Keratinocyte (primary cell): Measurements from ENCODE around the gene COL9A3. TPM values are rescaled to one million over a fixed set of nuclear protein-coding genes. Genes with fewer than 3 reads are reported as not detected.

Source experiments
- DNase-seq: peaks from one replicate; pipeline ENCODE4 v3.0.0-alpha.2; 2011; ENCODE audit warnings: low read depth, missing footprints, low spot score
- FAIRE-seq: peaks from 2 replicates; lab custom pipeline; 2011; peaks lifted over from hg19 to GRCh38; lab: Jason Lieb, UNC
- H2AFZ ChIP-seq: 2 replicates; pipeline ENCODE4 v1.6.0; 2012; ENCODE audit warnings: low read length, control low read depth, inconsistent platforms; ENCODE audit not compliant: control insufficient read depth
- H3K27ac ChIP-seq: 2 replicates; pipeline ENCODE4 v1.5.1; 2011; ENCODE audit warnings: low read length; ENCODE audit not compliant: control insufficient read depth, insufficient read depth
- H3K27me3 ChIP-seq: 3 replicates; pipeline ENCODE4 v1.6.0; 2011; ENCODE audit warnings: low read length; ENCODE audit not compliant: control insufficient read depth, insufficient read depth; ENCODE audit errors: extremely low read depth
- H3K36me3 ChIP-seq, 2 experiments: 2 replicates in 1 of 2; 3 replicates in 1 of 2; pipeline ENCODE4 v1.5.1; 2011; ENCODE audit warnings: low read length in 2 of 2, mild to moderate bottlenecking in 1 of 2; ENCODE audit not compliant: control insufficient read depth in 2 of 2, insufficient read depth in 2 of 2; ENCODE audit errors: extremely low read depth in 1 of 2
- H3K4me1 ChIP-seq: 3 replicates; pipeline ENCODE4 v1.5.1; 2011; ENCODE audit warnings: low read length; ENCODE audit not compliant: control insufficient read depth, insufficient read depth; ENCODE audit errors: extremely low read depth
- H3K4me2 ChIP-seq: 3 replicates; pipeline ENCODE4 v1.6.0; 2011; ENCODE audit warnings: low read depth, low read length; ENCODE audit not compliant: control insufficient read depth, insufficient read depth; ENCODE audit errors: extremely low read depth
- H3K4me3 ChIP-seq, 3 experiments: fragments of 200-600 bp in 1 of 3; sonication (generic) in 1 of 3; 2 replicates in 2 of 3; 3 replicates in 1 of 3; pipeline ENCODE4 v1.5.1; 2011 to 2016; ENCODE audit warnings: low read length in 3 of 3, mild to moderate bottlenecking in 3 of 3, control low read depth in 2 of 3, inconsistent platforms in 1 of 3, low read depth in 1 of 3, mixed read lengths in 1 of 3, mixed run types in 1 of 3, moderate library complexity in 1 of 3; ENCODE audit not compliant: control insufficient read depth in 2 of 3, insufficient read depth in 2 of 3; ENCODE audit errors: extremely low read depth in 1 of 3
- H3K79me2 ChIP-seq: 2 replicates; pipeline ENCODE4 v1.6.0; 2012; ENCODE audit warnings: low read length; ENCODE audit not compliant: control insufficient read depth, insufficient read depth
- H3K9ac ChIP-seq: 3 replicates; pipeline ENCODE4 v1.6.0; 2011; ENCODE audit warnings: low read length; ENCODE audit not compliant: control insufficient read depth, insufficient read depth; ENCODE audit errors: extremely low read depth
- H3K9me1 ChIP-seq: 3 replicates; pipeline ENCODE4 v1.6.0; 2011; ENCODE audit warnings: low read length; ENCODE audit not compliant: control insufficient read depth, insufficient read depth; ENCODE audit errors: extremely low read depth
- H3K9me3 ChIP-seq: 2 replicates; pipeline ENCODE4 v1.5.1; 2012; ENCODE audit warnings: low read depth, low read length; ENCODE audit not compliant: control insufficient read depth
- H4K20me1 ChIP-seq: 3 replicates; pipeline ENCODE4 v1.6.0; 2011; ENCODE audit warnings: low read length; ENCODE audit not compliant: control insufficient read depth, insufficient read depth; ENCODE audit errors: extremely low read depth
- EZH2 ChIP-seq: IDR thresholded peaks from one replicate; pipeline ENCODE4 v1.6.1; 2012; ENCODE audit warnings: inconsistent platforms, mild to moderate bottlenecking, low read length, moderate library complexity
- dilution Hi-C: fragments of 300-500 bp; cut with MboI; formaldehyde crosslinking; loops from one replicate; pipeline ENCODE4 v1.7.0; 2020; ENCODE audit warnings: low sequenced_read_pairs; ENCODE audit not compliant: extremely low pct_ligation_motif_present
- polyA plus RNA-seq, 5 experiments: library from polyadenylated mRNA; depleted of rRNA in 3 of 5; stranded (reverse) in 3 of 5; stranded (forward) in 1 of 5; unstranded in 1 of 5; fragments of >200 nt; gene quantifications; 1 replicate in 1 of 5; 2 replicates in 3 of 5; 3 replicates in 1 of 5; pipeline versions ENCODE4 v1.2.1 to v1.2.3, GENCODE V29; 2011 to 2012; ENCODE audit warnings: missing spikeins in 2 of 5, low read depth in 1 of 5, low replicate concordance in 1 of 5
- TF ChIP-seq, protein P1 (sequence below), 3 experiments: IDR thresholded peaks in 1 of 3; conservative IDR thresholded peaks in 1 of 3; optimal IDR thresholded peaks in 1 of 3; 2 replicates in 2 of 3; 3 replicates in 1 of 3; pipeline versions ENCODE3 to v1.5.1; 2011; ENCODE audit warnings: low read length in 3 of 3, mild to moderate bottlenecking in 3 of 3, moderate library complexity in 2 of 3, control low read depth in 1 of 3, inconsistent platforms in 1 of 3; ENCODE audit not compliant: insufficient read depth in 2 of 3; ENCODE audit errors: extremely low read depth in 1 of 3

Gene COL9A3
- polyA plus RNA-seq, 1 donor (not counting 4 experiments of a cell fraction or from before 2014, with no cell fraction given), result 4.8 TPM

DNA sequence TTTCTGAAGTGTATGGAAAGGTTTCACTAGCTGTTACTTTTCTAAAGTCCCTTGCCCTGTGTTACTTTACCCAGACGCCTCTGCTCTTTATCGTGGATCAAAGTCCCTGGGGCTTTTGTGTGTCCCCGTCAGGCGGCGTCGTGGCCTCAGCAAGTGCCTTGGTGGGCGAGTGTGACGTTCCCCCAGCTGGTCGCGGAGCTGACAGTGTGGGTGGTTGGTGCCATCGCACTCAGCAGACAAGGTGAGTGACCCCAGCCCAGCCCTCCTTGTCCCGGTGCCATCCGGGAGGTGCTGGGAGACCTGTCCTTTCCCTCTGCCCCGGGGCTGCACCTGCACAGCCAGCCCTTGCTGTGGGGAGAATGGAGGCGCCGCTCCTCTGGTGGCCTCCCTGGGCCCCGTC, 72.1 kb downstream of the COL9A3 start:
- H3K4me2 ChIP-seq, result no peak overlapping the region
- DNase-seq (no peak), FAIRE-seq (no peak)
- H3K9me3 ChIP-seq, result no peaks in the 10 kb centered on the region
- dilution Hi-C loops, result no loop called here
- no peaks in the 10 kb centered on the region for H3K9me1 ChIP-seq
- H3K36me3 ChIP-seq, result peaks cover 45 to 51% of the 10 kb centered on the region in 2 experiments
- no peak overlapping the region for H2AFZ ChIP-seq
- no peaks in the 10 kb centered on the region for H4K20me1 ChIP-seq
- H3K27ac ChIP-seq, result no peak overlapping the region
- no peaks in the 10 kb centered on the region for H3K4me1 ChIP-seq
- TF ChIP-seq, protein P1, sequence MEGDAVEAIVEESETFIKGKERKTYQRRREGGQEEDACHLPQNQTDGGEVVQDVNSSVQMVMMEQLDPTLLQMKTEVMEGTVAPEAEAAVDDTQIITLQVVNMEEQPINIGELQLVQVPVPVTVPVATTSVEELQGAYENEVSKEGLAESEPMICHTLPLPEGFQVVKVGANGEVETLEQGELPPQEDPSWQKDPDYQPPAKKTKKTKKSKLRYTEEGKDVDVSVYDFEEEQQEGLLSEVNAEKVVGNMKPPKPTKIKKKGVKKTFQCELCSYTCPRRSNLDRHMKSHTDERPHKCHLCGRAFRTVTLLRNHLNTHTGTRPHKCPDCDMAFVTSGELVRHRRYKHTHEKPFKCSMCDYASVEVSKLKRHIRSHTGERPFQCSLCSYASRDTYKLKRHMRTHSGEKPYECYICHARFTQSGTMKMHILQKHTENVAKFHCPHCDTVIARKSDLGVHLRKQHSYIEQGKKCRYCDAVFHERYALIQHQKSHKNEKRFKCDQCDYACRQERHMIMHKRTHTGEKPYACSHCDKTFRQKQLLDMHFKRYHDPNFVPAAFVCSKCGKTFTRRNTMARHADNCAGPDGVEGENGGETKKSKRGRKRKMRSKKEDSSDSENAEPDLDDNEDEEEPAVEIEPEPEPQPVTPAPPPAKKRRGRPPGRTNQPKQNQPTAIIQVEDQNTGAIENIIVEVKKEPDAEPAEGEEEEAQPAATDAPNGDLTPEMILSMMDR (optimal IDR thresholded peaks at IDR 0.05 in 1 of 3, IDR thresholded peaks at IDR 0.05 in 1 of 3, conservative IDR thresholded peaks at IDR 0.05 in 1 of 3; ENCODE audit: extremely low read depth in 1 of 3, insufficient read depth in 2 of 3, low read length in 3 of 3), result no peak
- TF ChIP-seq EZH2, result no peak
- H3K27me3 ChIP-seq, result no peaks in the 10 kb centered on the region
- H3K9ac ChIP-seq, result no peak overlapping the region
- H3K79me2 ChIP-seq, result no peaks in the 10 kb centered on the region
- H3K4me3 ChIP-seq, result no peak overlapping the region

DNA sequence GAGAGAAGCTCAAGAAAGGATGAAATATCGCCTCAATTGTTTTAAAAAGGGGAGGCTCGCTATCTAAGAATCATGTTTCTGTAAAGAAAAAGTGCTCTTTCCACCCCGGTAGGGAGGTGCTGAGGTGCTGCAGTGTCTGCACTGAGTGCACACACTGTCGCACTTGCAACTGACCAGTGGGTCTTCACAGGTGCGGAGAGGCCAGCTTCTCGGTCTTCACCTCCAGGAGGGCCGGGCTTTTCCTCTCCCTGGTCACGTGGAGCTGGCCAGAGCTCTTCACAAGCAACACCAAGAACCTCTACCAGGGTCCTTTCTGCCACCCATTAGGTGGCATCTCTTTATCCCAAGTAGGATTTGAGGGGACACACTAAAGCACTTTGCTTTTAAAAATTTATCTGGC, 72.6 kb downstream of the COL9A3 start:
- H4K20me1 ChIP-seq, result no peaks in the 10 kb centered on the region
- H3K4me1 ChIP-seq, result no peaks in the 10 kb centered on the region
- H3K9me1 ChIP-seq, result no peaks in the 10 kb centered on the region
- H3K27ac ChIP-seq, result no peak overlapping the region
- dilution Hi-C loops, result no loop called here
- DNase-seq (no peak), FAIRE-seq (no peak)
- no peak overlapping the region for H2AFZ ChIP-seq
- H3K79me2 ChIP-seq, result no peaks in the 10 kb centered on the region
- H3K4me3 ChIP-seq, result no peak overlapping the region
- H3K27me3 ChIP-seq, result no peaks in the 10 kb centered on the region
- H3K9ac ChIP-seq, result no peak overlapping the region
- H3K36me3 ChIP-seq, result peaks cover 45 to 54% of the 10 kb centered on the region in 2 experiments
- TF ChIP-seq, protein P1 (optimal IDR thresholded peaks at IDR 0.05 in 1 of 3, IDR thresholded peaks at IDR 0.05 in 1 of 3, conservative IDR thresholded peaks at IDR 0.05 in 1 of 3; ENCODE audit: extremely low read depth in 1 of 3, insufficient read depth in 2 of 3, low read length in 3 of 3), result no peak
- no peak for TF ChIP-seq EZH2
- H3K9me3 ChIP-seq, result no peaks in the 10 kb centered on the region
- H3K4me2 ChIP-seq, result no peak overlapping the region
